GM04503 (cell line): ENCODE data around the gene STK32B.
"Not testable (repeated sequence)": the region's sequence is repeated elsewhere in the genome, so short reads cannot be mapped to it uniquely, and the experiment has no call there.

Experiments
- DNase-seq: peaks from one replicate; pipeline ENCODE4 v3.0.0-alpha.2; 2012; ENCODE audit warnings: low read depth

Gene STK32B

DNA sequence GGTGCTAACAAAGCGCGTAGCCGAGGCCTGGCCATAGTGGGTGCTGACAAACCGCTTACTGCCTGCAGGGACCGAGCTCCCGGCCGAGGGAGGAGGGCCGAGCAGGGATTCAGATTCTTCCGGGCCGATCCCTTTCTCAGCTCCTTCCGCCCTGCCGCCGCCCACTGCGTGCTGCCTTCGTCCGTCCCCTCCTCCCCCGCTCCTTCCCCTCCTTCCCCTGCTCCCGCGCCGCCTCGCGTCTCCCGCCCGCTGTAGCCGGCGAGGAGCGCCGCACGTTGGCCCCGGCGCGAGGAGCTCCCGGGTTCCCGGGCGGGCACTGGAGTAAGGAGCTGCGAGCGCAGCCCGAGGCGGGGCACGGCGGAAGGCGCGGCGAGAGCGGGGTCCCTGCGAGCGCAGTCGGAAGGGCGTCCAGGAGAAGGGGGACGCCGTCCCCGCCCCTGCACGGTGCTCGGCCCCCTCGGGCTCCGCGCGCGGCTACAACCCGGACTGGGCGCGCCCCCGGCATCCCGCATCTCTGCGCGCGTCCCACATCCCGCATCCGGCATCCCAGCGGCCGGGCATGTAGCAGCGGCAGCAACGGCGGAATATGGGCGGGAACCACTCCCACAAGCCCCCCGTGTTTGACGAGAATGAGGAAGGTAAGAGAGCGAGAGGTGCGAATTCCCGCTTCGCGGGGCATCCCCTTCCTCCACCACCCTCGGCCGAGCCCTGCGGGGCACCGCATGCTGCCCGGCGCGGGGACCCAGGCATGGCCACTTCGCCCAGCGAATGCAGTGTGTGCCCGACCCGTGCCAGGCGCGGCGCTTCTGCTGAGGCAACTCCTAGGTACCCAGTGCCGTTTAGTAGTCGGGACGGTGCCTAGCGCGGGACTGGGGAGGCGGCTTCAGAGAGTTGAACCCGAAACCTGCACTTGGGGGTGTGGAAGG lies at the start of gene STK32B:
Gene STK32B, plus strand, starts transcription at position 203 of the 926 bp plus-strand sequence.
- DNase-seq, result no peak

DNA sequence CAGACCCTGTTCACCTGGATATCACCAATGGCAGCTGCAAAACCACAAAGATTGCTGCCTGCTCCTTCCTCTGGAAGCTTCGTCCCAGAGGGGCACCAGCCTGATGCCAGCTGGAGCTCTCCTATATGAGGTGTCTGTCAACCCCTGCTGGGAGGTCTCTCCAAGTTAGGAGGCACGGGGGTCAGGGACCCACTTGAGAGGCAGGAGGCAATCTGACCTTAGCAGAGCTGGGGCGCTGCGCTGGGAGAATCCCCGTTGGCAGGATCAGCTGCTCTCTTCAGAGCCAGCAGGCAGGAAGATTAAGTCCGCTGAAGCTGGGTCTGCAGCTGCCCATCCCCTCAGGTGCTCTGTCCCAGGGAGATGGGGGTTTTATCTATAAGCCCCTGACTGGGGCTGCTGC lies 49.6 kb upstream of the STK32B start:
- not testable (repeated sequence) for DNase-seq

DNA sequence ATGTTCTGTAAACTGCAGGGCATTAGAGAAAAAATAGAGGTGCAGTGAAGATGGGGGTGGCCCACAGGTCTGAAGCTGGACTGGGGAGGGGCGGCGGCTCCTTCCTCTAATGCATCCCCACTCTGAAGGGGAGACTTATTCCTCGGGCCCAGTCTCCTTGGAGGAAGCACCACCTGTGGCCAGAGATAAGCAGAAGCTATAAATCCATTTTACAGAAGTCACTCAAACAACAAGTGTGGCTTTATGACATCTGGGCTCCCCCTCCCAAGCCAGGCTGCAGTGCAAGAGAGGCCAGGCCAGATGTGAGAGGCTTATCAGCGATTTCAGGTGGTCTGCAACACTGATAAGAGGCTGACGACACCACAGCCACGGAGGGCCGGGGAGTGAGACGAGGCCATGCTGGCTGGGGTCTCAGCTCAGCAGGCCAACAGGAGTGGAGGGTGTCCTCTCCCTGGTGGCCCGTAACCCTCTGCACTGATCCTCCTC lies 47.9 kb upstream of the STK32B start:
- DNase-seq, result no peak

DNA sequence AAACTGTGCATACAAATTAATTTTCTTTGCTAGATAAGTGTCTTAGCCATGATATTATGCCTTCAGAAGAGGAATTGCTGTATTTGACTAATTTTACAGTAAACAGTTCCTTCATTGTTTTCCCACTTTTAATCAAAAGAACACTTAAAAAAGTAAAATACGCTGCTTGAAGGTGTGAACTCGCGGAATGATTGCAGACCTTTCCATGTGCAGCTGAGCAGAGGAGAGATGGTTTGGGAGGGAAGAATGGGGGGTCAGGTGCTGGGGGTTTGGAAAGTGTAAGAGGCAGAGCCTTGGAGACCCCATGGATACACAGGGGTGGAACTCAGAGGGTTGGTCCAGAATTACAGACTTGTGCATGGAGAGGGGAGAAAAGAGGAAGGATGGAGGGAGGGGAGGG lies 47.4 kb upstream of the STK32B start:
- DNase-seq, result no peak

DNA sequence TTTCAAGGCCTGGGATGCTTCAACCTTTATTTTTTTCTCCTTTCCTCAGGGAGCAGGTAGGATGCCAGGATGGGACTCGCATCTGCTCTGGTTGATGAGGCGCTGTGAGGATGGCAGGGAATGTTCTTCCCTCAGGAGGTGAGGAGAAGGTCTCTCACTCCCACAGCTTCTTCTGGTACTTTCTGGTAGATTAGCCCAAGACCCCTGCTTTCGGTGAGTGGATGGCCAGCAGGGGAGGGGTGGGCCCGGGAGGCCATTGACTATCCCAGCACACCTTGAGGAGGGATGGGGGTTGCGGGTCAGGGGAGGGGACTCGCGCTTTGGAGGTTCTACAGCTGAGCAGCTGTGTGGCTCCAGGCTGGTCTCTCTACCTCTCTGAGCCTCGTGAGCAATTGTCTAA lies 46.8 kb upstream of the STK32B start:
- DNase-seq, result no peak

DNA sequence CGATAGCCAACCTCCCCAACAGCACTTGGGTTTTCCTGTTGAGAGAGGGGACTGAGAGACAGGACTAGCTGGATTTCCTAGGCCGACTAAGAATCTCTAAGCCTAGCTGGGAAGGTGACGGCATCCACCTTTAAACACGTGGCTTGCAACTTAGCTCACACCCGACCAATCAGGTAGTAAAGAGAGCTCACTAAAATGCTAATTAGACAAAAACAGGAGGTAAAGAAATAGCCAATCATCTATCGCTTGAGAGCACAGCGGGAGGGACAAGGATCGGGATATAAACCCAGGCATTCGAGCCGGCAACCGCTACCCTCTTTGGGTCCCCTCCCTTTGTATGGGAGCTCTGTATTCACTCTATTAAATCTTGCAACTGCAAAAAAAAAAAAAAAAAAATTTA lies 44.3 kb upstream of the STK32B start:
- DNase-seq, result not testable (repeated sequence)

DNA sequence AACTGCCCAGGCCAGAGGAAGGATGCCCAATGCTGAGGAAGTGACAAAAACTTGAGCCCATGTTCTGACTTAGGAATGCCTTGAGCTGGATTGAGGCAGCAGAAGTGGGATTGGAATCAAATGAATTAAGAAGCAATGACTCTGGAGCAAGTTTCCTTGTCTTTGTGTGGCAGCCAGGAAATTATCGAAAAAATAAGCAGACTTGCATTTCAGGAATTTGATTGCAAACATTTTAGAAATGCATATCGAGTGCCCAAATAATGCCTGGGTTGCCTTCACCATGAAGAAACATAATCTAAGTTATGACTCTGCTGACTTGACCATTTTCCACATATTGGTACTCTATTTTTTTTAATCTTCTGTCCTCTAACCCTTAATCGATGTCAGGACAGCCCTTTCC lies 41.5 kb upstream of the STK32B start:
- no peak for DNase-seq

DNA sequence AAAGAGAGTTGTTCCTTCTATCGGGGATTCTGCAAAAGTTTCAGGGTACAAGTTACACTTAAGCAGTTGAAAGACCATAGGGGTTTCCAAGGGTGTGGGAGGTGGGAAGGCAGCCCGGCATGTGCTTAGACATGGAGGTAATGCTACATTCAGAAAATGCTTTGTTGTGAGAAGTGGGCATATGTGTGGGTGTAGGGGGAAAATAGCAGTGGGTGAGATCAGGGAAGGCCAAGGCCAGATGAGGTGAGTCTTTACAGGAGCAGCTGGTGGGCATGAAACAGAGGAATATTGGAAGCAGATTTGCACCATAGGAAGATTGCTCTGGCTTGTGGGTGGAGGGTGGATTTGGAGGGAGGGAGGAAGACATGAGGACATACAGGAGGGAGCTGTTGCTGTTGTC lies 40.3 kb upstream of the STK32B start:
- DNase-seq, result no peak

DNA sequence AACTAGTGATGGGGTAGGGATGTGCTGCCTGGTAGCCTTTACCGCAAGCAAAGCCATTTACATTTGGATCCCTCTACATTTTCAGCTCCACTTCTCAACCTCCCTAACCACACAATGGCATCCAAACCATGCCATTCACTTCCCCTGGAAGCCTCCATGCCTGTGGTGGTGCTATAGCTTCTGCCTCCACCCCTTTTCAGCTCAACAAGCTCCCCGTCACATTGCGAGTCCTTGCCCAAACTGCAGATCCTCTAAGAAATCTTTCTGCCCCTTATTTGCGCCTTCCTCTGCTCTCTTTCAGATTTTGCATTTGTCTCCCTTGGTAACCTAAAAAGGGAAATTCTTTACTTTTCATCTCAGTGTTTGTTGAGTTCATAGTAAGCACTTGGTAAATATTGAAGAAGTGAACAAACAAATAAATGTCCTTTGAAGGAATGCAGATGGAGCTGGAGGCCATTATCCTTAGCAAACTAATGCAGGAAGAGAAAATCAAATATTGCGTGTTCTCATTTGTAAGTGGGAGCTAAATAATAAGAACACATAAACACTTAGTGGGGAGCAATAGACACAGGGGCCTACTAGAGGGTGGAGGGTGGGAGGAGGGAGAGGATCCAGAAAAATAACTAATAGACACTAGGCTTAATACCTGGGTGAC lies 38.9 kb upstream of the STK32B start:
- no peak for DNase-seq

DNA sequence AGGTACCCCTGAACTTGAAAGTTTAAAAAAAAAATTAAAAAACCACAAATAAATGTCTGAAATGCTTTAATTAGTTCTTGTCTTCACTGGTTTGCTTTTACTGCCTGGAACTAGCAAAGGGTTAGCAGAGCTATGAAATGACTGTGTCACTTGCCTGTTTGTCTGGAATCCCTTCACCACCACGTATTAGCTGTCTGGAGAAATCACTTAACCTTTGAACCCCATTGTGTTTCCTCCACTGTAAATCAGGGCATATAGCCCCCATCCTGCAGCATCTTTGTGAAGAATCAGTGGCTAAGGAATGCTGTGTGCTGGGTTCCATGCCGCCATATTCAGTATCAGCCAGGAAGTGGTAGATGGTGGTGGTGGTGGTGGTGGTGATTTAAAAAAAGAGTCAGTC lies 38.3 kb upstream of the STK32B start:
- DNase-seq, result no peak

DNA sequence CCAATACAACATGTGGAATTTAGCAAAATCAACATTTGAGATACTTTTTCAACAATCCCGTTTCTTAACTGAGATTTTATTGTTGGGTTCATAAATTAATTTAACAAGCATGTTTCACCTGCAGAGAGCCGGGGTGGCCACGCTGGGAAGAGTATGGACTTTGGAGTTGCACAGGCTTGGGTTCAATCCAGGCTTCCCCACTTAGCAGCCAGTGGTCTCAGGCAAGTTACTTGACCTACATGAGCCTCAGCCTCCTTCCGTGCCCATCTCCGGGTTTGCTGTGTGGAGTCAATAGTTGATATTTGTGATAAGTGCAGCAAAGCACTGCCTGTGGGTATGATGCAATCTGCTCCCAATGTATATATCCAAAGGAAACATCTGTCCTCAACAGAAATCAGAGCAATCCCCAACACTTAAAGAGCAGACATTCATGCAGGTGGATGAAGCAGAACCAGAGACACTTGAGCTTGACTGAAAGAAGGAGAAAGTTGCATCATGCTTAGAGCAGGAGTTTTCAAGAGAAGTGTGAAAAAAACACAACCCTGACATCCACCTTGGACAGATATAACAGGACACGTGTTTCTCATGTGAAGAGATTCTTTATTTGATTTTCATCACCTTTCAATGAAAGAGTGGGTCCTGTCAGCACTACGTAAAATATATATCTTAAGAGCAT lies 37.1 kb upstream of the STK32B start:
- DNase-seq, result no peak

DNA sequence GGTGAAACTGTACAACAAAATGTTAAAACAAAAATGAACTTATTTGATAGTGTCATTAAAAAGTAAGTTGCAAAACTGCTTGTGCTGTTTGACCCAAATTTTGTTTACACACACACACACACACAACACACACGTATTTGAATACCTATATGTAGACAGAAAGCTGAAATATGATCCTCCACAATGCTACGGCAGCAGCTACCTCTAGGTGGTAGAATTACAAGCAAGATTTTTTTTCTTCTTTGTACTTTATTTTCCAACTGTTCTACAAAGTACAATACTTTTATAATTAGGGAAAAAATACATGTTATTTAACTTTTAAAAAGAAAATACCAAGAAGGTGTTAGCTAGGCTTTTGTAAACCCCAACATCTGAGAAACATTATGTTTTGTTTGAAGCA lies 33.2 kb upstream of the STK32B start:
- no peak for DNase-seq

DNA sequence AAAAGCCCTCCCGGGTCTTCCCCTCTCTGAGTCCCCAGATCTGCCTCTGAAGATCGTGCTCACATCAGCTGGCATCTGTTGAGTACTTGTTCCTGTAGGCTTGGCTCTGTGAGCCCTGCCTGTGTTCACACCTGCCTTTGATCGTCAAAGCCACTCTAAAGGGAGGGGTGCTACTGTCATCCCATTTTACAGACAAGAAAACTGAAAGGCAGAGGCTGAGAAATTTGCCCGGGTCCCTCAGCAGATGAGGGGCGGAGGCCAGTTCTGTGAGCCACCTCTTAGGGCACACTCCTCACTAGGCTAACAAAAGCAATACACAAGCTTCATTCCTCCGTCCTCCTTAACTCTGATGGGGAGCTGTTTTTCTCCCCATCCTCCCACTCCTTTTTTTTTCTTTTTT lies 32.7 kb upstream of the STK32B start:
- DNase-seq, result no peak

DNA sequence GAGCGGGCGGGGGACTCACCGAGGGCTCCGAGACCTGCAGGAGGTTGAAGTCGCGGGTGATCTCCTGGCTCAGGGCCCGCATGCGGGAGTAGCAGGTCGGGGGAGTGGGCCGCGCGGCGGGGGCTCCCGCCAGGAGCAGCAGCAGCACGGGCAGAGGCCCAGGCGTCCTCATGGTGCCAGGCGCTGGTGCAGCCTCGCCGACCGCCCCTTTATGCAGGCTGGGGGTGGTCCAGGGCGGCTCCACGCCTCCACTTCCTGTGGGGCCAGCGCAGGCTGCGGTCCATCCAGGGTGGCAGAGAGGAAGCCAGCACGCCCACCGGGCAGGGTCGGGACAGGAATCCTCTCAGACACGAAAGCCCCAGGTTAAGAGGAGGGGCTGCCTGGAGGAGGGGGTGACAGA lies 32.0 kb upstream of the STK32B start, which contains the start of gene CYTL1:
Gene CYTL1, minus strand, starts transcription at position 185 of the 400 bp plus-strand sequence. Its CDS starts 13 bp downstream, at position 172.
- DNase-seq, result no peak

DNA sequence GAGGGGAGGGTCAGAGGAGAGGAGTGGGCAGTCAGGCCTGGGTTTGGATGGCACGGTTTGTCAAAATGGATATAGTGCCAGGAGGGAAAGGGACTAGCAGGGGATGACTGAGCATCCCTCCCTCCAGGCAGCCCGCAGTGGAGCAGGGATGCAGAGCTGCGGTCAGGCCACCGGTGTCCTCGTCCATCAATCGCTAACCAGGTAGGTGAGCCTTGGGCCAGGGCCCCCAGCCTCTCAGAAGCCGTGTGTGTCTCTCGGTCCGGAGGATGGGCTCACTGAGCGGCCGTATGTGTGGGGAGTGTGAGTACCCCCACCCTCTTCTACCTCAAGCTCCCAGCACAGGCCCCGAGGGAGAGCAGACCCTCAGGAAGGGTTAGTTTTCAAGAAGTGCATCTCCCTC lies 31.5 kb upstream of the STK32B start:
- DNase-seq, result no peak

DNA sequence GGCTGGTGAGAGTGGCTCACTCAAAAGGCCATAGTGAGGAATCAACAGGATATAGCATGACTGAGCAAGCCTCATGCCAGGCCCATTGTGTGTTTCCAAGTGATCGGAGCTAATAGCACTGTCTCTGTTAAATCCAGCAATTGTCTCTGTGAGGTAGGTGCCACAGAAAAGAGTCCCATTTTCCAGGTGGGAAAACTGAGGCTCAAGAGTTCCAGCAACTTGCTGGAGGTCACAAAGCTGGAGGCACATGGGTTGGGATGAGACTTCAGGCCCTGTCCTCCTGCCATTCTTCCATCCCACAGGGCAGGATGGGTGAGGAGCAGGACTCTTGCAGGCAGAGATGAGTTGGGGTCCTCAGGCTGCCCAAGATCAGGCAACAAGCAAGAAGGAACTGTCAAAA lies 30.9 kb upstream of the STK32B start:
- no peak for DNase-seq

DNA sequence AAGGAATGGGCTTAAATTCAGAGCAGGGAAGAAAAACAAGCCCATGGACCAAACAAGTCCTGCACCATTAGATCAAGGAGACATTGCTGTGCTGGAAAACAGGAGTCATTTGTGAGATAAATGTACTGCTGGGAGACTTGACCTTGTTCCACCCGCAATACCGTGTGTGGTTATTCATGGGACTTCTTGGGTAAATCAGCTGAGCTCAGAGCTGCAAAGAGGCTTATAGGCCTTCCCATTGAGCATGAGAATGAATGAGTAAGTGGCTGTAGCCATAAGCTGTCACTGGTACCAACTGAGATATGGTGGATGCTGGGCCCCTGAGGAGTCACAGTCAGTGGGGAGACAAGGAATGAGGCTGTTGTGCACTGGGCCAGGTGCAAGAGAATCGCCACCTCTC lies 29.7 kb upstream of the STK32B start:
- no peak for DNase-seq

DNA sequence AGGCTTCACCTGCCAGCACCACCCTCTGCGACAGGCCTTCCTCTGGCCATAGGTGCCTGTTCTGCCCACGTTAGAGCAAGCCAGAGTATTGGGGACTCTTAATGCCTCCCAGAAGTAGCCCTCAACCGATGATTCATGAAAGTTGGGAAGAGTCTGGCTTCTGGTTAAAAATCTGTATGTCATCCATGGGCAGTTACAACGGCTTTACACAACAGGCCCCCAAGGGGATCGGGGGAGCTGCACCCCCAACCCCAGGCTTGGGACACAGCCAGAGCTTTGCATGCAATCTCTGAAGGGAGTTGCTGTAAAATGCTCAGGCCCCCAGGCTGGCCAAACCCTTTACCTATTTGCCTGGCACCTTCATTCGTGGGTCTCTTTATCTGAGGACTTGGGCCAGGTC lies 26.6 kb upstream of the STK32B start:
- DNase-seq, result peak; percentile 51

DNA sequence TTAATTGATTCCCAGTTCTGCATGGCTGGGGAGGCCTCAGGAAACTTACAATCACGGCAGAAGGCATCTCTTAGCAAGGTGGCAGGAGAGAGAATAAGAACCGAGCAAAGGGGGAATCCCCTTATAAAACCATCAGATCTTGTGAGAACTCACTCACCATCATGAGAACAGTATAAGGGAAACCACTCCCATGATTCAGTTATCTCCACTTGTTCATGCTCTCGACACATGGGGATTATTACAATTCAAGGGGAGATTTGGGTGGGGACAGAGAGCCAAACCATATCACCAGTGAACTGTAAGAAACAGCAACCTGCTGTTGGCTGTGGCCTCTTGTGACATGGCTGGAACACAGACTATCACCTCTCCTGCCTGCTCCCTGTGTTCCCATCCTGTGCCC lies 24.9 kb upstream of the STK32B start:
- DNase-seq, result no peak

DNA sequence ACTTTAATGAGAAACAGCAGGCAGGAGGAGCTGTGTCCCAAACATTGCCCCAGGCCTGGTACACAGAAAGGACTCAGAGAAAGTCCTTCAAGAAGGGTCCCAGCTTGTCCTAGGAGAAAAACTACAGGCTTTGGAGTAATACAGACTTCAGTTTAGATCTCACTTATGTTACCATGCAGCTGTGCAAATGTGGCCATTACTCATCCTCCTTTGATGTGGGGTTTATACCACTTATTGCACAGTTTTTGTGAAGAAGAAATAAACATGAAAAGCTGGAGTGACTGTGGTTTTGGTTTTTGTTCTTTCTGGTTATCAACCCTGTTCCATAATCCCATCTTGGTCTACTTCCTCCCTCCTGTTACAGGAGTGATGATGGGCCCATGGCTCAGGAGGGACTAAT lies 23.9 kb upstream of the STK32B start:
- no peak for DNase-seq

DNA sequence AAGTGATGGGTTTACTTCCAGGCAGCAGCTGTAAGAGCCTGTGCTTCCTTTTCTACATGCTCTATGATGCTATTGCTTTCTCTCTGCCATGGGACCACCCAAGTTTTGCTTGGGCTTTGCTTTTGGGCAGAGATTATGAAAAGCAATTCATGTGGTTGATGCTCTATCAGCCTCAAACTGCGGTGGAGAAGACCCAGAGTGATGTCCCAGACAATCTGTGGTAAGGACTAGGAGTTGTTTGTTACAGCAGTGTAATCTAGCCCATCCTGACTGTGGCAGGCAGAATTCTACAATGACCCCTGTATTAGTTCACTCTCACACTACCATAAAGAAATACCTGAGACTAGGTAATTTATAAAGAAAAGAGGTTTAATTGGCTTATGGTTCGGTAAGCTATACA lies 22.8 kb upstream of the STK32B start:
- DNase-seq, result no peak

DNA sequence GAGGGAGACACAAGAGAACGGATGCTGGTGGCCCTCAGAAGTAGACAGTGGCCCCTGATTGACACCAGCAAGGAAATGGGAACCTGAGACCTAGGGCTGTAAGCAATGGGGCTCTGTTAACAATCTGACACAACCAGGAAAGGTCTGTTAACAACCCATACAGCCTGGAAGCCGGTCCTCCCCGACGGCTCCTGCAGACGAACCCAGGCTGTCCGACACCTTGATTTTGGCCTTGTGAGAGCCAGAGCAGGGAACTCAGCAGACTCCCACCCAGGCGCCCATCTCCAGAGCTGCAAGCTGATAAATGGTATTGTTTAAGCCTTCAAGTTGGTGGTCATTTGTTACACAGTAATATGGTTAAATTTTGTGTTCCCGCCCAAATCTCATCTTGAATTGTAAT lies 21.8 kb upstream of the STK32B start:
- no peak for DNase-seq

DNA sequence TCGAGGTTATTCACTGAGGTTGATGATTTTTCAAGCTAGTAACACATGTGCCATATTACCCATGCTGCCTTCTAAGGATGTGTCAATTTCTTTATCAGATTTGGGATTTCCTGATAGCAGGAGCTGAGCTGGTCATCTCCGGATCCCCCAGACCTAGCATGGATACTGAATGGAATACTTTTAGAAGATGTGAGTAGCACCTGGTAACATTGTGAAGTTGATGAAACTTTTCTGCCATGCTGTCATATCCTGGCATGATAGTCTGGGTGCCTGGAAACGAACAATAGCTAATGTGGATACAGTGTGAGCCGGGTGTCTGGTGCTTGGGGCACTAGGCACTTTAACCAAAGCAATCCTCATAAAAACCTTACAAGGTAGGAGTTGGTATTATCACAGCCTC lies 21.1 kb upstream of the STK32B start:
- no peak for DNase-seq
